OCI-LY3 (cell line): ENCODE results near the gene FBXO28.

Experiments
- EZH2phosphoT487 ChIP-seq: fragments of 200-600 bp; shearing (Covaris generic); IDR thresholded peaks from 2 replicates; pipeline ENCODE4 v1.6.1; 2018; ENCODE audit warnings: antibody characterized with exemption, mixed run types, low read depth
- TF ChIP-seq, protein P1 (sequence below): fragments of 200-600, 300-600 bp; sonication (generic); IDR thresholded peaks from 2 replicates; pipeline ENCODE4 v1.5.1; 2014; ENCODE audit warnings: antibody characterized with exemption, low read length, low read depth

DNA sequence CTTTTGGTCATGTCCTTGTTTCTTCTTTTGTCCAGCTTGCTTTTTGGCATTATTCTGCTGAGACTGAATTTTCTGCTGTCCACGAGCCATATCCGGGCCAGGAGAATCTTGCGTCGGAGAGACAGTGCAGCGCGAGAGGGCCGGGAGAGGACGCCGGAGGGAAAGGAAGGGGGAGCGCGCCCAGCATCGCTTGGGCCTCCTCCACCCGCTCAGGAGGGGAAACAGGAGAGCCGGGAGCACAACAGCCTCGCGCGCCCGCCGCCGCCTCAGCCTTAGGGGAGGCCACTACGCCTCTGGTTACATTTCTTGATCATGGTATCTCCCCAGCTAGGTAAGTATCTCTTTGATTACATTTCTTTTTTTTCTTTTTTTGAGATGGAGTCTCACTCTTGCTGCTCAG is 61.7 kb downstream of the FBXO28 start:
- TF ChIP-seq, protein P1, sequence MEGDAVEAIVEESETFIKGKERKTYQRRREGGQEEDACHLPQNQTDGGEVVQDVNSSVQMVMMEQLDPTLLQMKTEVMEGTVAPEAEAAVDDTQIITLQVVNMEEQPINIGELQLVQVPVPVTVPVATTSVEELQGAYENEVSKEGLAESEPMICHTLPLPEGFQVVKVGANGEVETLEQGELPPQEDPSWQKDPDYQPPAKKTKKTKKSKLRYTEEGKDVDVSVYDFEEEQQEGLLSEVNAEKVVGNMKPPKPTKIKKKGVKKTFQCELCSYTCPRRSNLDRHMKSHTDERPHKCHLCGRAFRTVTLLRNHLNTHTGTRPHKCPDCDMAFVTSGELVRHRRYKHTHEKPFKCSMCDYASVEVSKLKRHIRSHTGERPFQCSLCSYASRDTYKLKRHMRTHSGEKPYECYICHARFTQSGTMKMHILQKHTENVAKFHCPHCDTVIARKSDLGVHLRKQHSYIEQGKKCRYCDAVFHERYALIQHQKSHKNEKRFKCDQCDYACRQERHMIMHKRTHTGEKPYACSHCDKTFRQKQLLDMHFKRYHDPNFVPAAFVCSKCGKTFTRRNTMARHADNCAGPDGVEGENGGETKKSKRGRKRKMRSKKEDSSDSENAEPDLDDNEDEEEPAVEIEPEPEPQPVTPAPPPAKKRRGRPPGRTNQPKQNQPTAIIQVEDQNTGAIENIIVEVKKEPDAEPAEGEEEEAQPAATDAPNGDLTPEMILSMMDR, result no peak
- TF ChIP-seq EZH2phosphoT487, result no peak
